ENCODE results near the gene RTN4R.

RTN4R gene

GRCh38 chr22:20228055-20228938, 39.8 kb downstream of the RTN4R start:
- no peak for DNase-seq

GRCh38 chr22:20227363-20227762, 40.8 kb downstream of the RTN4R start:
- no peak for DNase-seq

- DNase-seq: no peak
Observed at GRCh38 chr22:20226760-20227350, 41.3 kb downstream of the RTN4R start.

- DNase-seq: no peak
Observed at GRCh38 chr22:20226077-20226716, 41.9 kb downstream of the RTN4R start.

- no peak for DNase-seq
Observed at GRCh38 chr22:20225693-20225966, 42.5 kb downstream of the RTN4R start.

DNA sequence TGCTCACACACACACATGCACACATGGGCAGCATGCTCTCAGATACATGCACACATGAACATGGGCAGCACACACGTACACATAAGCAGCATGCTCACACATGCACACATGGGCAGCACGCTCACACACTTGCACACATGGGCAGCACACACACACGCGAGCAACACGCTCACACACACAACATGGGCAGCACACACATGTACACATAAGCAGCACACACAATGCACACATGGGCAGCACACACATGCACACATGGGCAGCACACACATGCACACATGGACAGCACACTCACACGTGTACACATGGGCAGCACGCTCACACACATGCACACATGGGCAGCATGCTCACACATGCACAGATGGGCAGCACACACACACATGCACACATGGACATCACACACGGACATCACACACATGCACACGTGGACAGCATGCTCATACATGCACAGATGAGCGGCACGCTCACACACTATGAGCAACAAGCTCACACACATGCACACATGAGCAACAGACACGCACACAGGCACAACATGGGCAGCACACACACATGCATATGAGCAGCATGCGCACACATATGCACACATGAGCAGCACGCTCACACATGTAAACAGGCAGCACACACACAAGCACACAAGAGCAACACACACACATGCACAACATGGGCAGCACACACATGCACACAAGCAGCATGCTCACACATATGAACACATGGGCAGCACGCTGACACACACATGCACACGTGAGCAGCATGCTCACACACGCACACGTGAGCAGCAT, 43.0 kb downstream of the RTN4R start:
- no peak for DNase-seq

- no peak for DNase-seq
Observed at GRCh38 chr22:20224256-20224626, 43.9 kb downstream of the RTN4R start.

- DNase-seq: no peak
Observed at GRCh38 chr22:20223421-20224255, 44.5 kb downstream of the RTN4R start.

DNA sequence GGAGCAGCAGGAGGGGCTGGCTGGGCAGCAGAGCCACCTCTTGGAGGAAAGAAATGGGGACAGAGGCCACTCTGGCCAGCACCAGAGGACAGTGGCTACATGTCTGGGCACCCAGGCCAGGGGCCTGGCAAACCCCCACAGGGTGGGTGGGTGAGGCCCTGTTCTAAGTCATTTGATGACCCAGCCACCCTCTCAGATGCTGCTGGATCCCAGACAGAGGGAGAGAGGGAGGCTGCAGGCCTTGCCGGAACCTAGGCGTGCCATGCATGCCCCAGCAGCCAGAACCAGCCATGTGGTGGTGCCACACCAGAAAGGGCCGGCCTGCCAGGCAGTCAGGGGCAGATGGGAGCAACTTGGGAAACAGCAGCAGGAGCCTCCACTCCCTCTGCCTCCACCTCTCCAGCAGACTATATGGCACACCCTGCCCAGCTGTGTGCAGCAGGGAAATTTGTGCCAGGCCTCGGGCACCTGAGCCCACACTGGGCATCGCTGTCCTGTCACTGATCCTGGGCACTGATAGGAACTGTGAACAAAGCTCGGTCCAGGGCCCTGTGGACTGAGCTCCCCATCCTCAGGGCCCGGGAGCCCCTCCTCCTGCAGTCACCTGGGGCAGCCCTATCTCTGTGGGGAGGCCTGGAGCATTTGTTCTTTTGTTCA, 45.2 kb downstream of the RTN4R start:
- no peak for DNase-seq

- DNase-seq: no peak
Observed at GRCh38 chr22:20221421-20222340, 46.4 kb downstream of the RTN4R start.

DNA sequence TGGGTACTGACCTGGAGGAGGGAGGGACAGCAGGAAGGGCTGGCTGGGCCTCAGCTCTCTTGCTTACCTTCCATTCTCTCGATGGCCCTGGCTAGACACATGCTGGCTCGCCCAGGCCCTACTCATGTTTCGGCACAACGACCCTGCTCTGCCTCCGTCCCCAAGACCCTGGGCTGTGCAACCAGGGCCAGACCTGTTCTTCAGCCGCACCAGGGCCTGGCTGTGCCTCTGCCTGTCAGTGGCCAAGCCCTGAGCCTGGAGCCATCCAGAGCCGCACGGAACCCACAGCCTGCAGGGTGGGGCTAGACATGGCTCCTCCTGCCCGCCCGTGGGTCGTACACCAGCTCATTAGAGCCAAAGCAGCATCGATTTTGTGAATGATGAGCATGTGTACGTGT, 47.5 kb downstream of the RTN4R start:
- DNase-seq: no peak

DNA sequence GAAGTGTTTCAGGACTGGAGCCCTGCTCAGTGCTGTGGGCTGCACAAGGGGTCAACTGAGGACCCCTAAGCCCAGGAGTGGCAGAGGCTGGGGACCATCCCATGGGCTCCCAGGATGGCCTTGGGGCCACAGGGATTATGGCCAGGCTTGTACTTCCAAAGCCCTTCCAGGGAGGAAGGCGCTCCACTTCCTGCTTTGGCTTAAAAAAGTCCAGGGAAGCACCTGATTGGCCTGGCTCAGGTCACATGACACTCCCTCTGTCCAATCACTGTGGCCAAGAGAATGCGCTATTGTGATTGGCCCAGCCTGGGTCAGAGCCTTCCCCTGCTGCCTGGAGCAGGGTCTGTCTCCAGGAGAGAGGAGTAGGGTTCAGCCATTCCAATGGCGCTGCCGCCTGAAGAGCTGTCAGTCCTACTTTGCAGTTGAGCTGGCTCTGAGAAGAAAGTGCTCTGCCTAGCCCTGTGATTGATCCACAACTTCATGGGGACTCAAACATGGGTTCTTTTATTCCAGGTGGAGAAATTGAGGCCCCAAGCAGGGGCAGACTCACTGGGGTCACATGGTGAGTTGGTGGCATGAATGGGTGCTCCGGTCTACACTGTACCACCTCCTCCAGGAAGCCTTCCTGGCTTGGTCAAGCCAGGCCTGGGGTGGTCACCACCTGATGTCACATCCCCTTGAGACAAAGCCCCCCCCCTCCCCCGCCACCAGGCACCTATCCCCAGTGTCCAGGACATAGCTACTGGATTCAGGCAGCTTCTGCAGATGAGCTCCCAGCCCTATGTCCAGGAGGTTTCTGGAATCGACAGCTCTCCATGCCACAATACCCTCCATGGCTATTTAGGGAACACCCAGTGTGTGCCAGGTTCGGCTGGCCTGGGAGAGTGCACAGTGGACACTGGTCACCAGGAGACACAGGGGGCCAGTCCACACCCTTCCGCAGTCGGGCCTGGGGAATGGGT, 48.2 kb downstream of the RTN4R start:
- DNase-seq: no peak

GRCh38 chr22:20218987-20219386, 49.1 kb downstream of the RTN4R start:
- DNase-seq: no peak

DNA sequence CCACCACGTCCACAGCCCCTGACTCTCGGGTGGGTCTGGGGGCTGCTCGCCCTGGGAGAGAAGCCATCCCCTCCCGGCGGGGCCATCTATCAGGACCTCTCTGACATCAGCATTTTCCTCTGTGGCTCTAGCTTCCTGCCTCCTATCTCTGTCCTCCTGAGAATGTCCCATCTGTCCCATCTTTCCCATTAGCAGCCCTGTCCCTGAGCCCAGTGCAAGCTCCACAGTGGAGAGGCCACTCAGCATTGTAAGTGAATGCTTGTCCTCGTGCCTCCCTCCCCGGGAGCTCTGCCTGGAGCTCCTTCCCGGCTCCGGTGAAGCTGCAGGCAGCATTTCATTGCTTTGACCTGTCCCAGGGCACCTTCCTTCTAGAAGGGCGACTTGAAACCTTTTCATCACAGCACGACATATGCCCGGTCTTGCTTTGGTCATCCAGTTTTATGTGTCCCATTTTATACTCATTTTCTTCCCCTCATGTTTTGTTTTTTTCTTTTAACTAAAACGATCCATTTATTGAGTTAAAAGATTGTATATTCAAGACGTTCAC, 49.7 kb downstream of the RTN4R start:
- no peak for DNase-seq

GRCh38 chr22:20217563-20217962, 50.6 kb downstream of the RTN4R start:
- DNase-seq: no peak

GRCh38 chr22:20216863-20217499, 51.1 kb downstream of the RTN4R start:
- DNase-seq: no peak

DNA sequence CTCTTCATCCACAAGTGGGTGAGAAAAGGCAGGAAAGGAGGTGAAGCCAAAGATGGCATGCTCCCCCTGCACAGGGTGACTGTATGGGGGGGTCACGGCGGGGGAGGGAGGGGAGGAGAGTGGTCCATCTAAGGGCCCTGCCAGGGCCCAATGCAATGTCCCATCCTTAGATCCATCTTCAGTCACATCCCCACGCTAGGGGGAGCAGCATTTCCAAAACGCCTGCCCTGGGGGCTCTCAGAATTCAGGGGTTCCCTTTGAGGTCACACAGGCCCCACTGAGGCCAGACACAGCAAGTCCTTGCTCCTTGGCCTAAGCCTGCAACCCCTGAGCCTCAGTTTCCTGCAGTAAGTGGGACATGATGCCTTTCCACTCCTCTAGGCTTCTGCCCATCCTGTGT, 52.4 kb downstream of the RTN4R start:
- DNase-seq: no peak

DNA sequence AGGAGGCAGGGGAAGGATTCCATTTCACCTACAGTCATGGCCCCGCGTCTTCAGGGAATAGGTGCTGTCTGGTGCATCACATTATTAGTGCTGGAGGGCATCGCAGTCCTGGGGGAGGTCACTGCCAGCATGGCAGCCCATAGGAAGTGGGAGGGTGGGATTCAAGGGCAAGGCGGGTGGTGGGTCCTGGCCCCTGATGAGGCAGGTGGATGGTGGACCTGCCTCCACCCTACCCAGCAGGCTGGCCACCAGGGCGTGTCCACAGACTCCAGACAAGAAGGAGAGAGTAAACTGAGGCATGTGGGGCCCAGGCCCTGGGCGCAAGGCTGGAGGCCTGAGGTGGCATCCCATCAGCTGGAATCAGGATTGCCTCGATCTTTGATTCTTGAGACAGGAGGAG, 53.3 kb downstream of the RTN4R start:
- no peak for DNase-seq

Measured in fibroblast of skin of abdomen (primary cell).